KOPT-K1 (cell line): ENCODE measurements around the gene FRMD7.
"Not testable (repeated sequence)": the region's sequence is repeated elsewhere in the genome, so short reads cannot be mapped to it uniquely, and the experiment has no call there.

ENCODE experiments used
- H3K27ac ChIP-seq: fragments of 200-600 bp; sonication (generic); 2 replicates; pipeline ENCODE4 v1.5.1; 2016; ENCODE audit warnings: antibody characterized with exemption, mild to moderate bottlenecking, low read depth, low read length; ENCODE audit not compliant: poor library complexity, severe bottlenecking
- H3K36me3 ChIP-seq: fragments of 200-600 bp; sonication (generic); 2 replicates; pipeline ENCODE4 v1.5.1; 2017; ENCODE audit warnings: antibody characterized with exemption, mild to moderate bottlenecking, low read length, moderate library complexity; ENCODE audit not compliant: insufficient read depth
- H3K9me3 ChIP-seq: fragments of 200-600 bp; sonication (generic); 2 replicates; pipeline ENCODE4 v1.5.1; 2017; ENCODE audit warnings: antibody characterized with exemption, low read length, mild to moderate bottlenecking; ENCODE audit not compliant: insufficient read depth, poor library complexity, severe bottlenecking

The FRMD7 gene

DNA sequence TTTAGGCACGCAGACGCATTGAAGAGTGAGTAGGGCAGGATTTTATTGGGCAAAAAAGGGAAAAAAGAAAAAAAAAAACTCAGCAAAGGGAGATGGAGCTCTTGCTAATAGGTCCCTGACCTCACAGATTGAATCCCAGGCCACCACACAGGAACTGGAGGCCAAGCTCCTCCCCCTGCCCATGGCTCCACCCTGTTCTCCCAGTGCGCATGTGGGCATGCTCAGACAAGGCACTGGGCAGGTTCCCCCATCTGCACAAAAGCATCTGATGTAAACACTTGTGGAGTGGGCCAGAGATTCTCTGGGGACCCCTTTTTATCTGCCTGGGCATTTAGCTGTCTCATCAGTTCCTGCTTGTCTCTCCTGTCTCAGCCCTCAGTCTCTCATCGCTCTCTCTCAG lies 9.5 kb downstream of the FRMD7 start:
- H3K27ac ChIP-seq, result no peak overlapping the region
- H3K36me3 ChIP-seq, result no peaks in the 10 kb centered on the region

DNA sequence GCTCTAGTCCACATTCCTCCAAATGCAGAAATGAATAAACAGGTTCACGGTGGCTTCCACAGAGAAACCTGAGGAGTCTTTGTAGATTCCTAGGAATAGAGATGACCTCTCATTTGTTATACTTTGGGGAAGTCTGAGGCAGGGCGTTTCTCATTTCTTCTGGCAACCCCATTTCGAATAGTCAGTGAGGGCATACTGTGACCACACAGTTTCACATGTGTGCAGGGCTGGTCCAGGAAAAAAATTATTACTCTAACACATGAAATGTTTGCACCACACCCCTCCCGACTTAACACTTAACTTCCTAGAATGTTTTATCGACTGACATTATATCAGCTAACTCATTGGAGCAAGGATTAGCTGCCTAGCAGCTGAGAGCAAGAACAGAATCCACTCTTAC lies 12.0 kb downstream of the FRMD7 start:
- no peaks in the 10 kb centered on the region for H3K36me3 ChIP-seq
- H3K27ac ChIP-seq, result no peak overlapping the region
- no peaks in the 10 kb centered on the region for H3K9me3 ChIP-seq

More for the DNA sequence above, 9.5 kb downstream of the FRMD7 start:
- no peaks in the 10 kb centered on the region for H3K9me3 ChIP-seq

DNA sequence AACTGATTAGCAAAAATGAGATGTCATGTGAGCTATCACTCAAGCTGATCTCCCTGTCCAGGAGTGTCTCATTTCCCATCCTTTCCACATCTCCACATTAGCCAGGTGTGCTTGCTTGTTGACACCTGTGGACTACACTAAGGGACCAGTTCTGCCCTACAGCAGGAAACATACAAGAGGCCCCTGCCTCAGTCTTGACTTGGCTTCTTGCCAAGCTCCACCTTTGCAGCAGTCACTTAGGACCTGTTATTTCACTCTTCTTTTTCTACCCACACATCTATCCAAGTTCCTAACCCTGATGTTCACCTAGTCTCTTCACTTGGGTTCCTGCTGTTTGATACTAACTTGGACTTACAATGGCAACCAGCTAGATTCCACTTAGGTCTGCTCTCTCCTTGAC lies 13.2 kb downstream of the FRMD7 start:
- no peak overlapping the region for H3K27ac ChIP-seq
- no peaks in the 10 kb centered on the region for H3K36me3 ChIP-seq
- no peaks in the 10 kb centered on the region for H3K9me3 ChIP-seq

DNA sequence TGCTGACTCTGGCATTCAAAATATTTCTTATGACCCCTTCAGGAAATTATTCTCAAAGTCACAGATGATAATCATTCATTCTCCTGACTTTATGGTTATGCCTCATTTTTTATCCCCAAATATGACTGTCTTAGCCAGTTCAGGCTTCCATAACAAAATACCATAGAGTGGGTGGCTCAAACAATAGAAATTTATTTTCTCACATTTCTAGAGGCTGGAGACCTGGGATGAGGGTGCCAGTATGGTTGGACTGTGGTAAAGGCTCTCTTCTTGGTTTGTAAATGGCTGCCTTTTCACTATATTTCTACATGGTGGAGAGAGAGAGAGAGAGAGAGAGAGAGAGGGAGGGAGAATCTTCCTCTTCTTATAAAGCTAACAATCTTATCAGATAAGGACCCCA lies 20.5 kb downstream of the FRMD7 start:
- Histone ChIP-seq H3K9me3 (no peaks in the 10 kb centered on the region), H3K27ac (no peak overlapping the region), H3K36me3 (no peaks in the 10 kb centered on the region)

DNA sequence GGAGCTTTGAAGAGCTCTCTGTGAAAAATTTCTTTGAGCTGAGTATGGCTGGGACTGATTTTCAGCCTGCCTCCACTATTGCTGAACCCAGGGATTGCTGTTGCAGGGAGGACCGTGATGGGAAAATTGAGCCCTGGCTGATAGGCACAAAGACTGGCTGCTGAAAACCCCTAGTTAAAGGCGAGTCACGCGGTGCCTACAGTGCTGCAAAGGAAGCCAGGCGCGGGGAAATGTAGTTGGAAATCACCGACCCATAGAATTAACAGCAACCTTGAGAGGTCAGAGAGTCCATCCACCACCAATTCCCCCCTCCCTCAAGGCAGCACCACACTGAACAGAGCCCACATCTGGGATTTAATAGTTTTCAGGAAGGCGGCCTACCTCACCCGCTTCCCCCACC lies 26.0 kb downstream of the FRMD7 start:
- Histone ChIP-seq H3K9me3 (no peaks in the 10 kb centered on the region), H3K36me3 (no peaks in the 10 kb centered on the region), H3K27ac (no peak overlapping the region)

DNA sequence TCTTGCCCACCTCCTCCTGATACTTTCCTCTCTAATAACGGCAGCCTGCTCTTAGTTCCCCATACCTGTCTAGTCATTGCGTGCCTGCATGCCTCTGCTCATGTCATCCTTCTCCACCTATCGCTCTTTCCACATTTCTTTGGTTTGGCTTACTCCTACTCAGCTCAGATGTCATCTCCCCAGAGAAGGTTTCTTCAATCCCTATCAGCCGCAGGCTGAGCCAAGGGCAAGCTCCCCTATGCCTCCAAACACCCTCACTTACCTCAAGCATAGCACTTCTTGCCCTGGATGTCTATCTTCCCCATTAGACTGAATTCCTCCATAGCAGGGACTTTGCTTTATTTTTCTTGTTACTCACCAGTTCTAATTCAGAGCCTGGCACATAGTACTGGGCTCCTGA lies 26.6 kb downstream of the FRMD7 start:
- Histone ChIP-seq H3K9me3 (no peaks in the 10 kb centered on the region), H3K36me3 (no peaks in the 10 kb centered on the region), H3K27ac (no peak overlapping the region)

DNA sequence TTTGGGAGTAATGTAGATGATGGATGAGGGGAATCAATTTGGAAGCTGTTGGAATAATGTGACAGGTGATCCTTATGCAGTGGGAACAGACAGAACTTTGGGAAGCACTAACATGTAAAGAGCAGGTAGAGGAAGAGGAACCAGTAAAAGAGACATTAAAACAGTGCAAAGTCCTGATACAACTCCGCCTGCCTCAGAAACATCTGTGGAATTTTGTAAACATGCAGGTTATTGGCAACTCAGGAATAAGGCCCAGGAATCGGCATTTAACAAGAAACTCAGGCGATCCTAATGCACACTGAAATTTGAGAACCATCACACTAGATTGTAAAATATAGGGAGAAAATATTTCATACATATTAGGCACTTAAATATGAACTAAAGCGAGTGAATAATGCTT lies 29.1 kb downstream of the FRMD7 start:
- not testable (repeated sequence) for H3K9me3 ChIP-seq, H3K36me3 ChIP-seq, H3K27ac ChIP-seq

DNA sequence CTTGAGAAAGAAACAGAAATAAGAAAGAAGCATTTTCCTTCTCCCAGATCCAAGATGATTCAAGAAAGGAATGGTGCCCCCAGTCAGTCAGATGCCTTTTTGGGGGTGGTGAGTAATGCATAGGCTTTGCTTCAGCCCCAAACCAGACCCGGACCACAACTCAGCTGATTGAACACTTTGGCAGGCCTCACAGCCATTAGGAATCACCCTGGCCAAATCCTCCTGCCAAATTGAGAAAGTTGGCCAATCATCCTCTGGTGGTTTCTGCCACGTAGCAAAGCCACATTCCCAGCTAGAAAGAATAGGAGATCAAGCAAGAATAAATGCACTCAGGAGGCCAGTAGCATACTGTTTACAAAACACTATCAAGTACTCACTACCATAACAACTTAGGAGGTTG lies 33.7 kb downstream of the FRMD7 start:
- no peak overlapping the region for H3K27ac ChIP-seq
- no peaks in the 10 kb centered on the region for H3K36me3 ChIP-seq
- H3K9me3 ChIP-seq, result no peaks in the 10 kb centered on the region

DNA sequence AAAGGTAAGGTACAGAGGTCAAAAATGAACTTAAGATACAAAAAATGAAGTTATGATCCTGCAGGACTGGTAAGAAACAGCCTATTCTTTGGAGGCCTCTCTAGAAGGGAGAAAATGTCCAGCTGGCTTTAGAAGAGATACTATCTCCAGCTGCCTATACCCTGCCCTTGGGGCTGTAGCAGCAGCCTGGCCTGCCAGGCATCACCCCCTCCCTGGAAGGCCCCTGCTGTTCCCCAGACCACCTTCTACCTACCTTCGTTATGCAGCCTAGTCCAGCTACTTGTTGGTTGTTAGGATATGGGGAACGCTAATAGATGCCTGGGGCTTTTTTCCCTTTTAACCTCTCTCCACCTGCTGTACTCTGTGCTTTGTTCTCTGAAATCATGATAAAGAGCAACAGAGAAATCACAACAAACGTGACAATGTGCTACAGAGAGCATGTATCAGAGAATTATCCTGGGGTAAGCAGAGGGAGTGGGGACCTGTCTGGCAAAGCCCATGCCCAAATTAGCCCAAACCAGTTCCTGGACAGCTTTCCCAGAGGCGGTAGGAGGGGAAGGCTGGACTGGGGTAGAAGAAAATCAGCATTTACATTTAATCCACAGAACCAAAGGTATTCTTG lies 34.5 kb downstream of the FRMD7 start:
- Histone ChIP-seq H3K27ac (no peak overlapping the region), H3K36me3 (no peaks in the 10 kb centered on the region)

DNA sequence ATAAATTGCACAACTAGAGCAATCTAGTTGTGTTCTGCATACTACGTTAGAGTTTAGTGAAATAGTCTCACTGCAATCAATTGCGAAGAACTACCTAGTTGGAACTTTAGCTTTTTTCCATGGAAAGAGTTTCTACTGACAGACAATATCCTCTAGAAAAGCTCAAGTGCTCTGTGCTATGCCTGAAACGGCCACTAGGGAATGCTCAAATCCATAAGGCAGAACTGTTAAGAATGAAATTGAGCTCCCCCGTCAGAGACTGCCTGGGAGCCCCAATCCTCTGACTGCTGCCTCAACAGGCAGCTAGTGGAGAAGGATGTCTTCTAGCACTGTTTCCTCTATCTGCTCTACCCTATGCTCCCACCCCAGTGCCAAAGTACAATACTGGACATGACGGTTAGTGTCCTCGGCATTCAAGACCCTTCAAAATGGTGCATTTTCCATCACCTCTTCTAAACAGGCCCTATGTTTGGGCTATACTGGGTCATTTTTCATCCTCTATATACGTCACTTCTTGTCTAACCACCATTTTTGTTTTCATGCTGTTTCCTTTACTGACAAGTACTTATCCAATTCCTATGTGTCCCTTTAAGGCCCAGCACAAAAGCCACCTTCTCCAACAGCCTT lies 35.3 kb downstream of the FRMD7 start:
- Histone ChIP-seq H3K27ac (no peak overlapping the region), H3K36me3 (no peaks in the 10 kb centered on the region), H3K9me3 (no peaks in the 10 kb centered on the region)

More for the DNA sequence above, 34.5 kb downstream of the FRMD7 start:
- H3K9me3 ChIP-seq, result no peaks in the 10 kb centered on the region

DNA sequence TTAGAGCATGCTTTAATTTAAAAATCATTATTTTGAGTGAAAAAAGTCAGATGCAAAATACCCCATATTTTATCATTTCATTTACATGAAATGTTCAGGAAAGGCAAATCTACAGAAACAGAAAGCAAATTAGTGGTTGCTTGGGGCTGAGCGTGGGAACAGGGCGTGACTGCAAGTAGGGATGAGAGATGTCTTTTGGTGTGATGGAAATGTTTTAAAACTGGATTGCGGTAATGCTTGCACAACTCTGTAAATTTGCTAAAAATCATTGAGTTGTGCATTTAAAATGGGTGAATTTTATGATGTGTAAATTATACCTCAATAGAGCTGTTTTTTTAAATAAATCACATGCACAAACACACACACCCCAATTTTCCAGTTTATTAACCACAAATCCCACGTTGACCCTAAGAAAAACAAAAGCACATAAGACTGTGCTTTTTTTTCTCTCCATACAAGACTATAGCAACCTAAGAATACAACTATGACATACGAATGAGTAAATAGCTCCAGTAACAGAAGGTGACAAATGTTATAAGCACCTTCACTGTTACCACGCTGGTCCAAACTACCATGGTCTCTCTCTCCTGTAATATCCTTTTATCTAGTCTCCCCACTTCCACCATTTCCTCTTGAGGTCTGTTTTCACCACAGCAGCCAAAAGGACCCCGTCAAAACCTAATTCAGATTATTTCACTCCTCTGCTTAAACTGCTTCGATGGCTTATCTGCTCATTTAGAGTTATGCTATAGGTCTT lies 37.2 kb downstream of the FRMD7 start:
- Histone ChIP-seq H3K36me3 (no peaks in the 10 kb centered on the region), H3K9me3 (no peaks in the 10 kb centered on the region), H3K27ac (no peak overlapping the region)

DNA sequence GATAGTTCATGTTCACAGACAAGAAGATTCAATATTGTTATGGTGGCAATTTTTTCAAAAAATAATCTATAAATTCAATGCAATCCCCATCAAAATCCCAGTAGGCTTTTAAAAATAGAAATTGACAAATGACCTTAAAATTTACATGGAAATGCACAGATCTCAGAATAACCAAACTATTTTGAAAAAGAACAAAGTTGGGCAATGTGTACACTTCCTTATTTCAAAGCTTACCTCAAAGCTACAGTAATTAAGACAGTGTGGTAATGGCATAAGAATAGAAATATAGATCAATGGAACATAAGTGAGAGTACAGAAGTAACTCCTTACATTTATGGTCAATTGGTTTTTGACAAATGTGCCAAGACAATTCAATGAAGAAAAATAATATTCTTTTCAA lies 39.0 kb downstream of the FRMD7 start:
- no peaks in the 10 kb centered on the region for H3K36me3 ChIP-seq
- H3K27ac ChIP-seq, result no peak overlapping the region
- H3K9me3 ChIP-seq, result no peaks in the 10 kb centered on the region

DNA sequence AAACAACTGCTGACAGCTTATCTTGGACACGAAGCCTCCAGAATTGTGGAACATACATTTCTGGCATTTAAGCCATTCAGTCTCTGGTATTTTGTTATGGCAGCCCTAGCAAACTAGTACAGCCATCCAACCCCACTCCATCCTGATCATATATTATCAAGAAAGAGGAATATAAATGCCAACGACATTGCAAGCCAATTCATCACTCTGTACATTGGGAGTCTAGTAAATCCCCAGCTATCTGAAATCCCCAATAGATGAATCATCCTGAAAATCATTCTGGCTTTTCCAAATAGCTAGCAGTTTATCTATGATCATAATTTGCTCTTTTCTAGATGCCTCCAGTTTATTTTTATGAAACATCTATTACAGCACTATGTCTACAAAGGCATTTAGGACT lies 41.1 kb downstream of the FRMD7 start:
- Histone ChIP-seq H3K36me3 (no peaks in the 10 kb centered on the region), H3K9me3 (no peaks in the 10 kb centered on the region), H3K27ac (no peak overlapping the region)

DNA sequence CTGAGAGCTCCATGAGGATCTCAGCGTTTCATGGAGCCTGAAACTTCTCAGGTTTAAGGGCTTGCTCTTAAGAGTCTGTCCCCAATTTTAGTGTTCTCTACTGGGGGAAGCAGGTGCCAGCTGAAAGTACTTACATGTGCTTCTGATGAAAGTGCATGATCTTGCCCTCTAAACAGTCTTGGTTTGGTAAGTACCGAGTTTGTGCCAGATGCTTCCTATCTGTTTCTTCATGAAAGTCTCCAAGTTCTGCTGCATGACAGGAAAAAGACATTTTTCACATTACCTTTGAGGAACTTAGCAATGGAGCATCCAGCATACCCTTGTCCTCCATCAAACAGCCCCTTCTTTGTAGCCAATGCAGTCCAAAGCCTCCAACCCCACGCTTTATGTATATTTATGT lies 42.0 kb downstream of the FRMD7 start:
- Histone ChIP-seq H3K27ac (no peak overlapping the region), H3K9me3 (no peaks in the 10 kb centered on the region), H3K36me3 (no peaks in the 10 kb centered on the region)

DNA sequence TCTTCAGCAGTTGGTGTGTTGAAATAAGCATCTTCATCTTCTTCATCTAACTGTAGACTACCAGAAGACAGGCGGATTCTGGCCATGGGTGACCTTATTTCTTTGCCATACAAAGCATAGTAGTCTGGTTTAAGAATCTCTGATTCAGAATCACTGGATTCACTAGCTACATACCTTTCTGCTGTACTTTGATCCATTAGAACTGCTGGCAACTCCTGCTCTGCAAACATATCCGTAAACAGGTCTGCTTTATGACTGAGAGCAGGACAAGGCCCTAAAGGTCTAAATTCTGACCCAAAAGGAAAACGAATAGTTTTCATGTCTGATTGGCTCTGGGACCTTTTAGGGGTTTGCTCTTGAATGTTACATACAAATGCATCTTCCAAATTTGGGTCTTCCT lies 49.9 kb downstream of the FRMD7 start:
- H3K27ac ChIP-seq, result no peak overlapping the region
- no peaks in the 10 kb centered on the region for H3K9me3 ChIP-seq
- peaks cover 42% of the 10 kb centered on the region for H3K36me3 ChIP-seq

DNA sequence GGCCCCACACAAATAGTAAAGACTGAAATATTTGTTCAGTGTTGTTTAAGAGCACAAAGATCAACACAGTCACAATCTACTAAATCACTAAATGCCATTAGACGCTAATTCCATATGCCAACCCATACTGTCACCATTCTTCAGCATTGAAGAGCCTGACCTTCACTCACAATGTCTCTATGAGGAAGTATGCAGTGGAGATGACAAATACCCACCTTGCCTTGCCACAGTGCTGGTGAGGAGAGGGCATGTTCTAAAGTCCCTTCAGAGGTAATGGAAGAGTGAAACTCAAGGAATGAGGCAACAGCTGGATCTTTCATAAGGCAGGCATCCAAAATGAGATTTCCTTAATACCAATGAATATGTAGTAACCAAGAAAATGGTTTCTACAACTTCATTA lies 50.4 kb downstream of the FRMD7 start:
- no peaks in the 10 kb centered on the region for H3K9me3 ChIP-seq
- H3K36me3 ChIP-seq, result peaks cover 47% of the 10 kb centered on the region
- H3K27ac ChIP-seq, result no peak overlapping the region
